ENCODE results near the gene MRTO4. TPM values are rescaled to one million over a fixed set of nuclear protein-coding genes. Genes with fewer than 3 reads are reported as not detected.

MRTO4 gene
- total and polyA plus RNA-seq, 9 of the 15 experiments (the other 6 are each of a cell fraction or from before 2014, with no cell fraction given): 62.0 to 173 (median 146) TPM

- BruUV-seq (replicated peaks): no TSS peak
- Histone ChIP-seq H3K9ac (ENCODE audit: insufficient read depth in 1 of 2, low read depth in 2 of 2, low read length in 2 of 2) (no peak overlapping the region), H3K27ac (ENCODE audit: extremely low read depth, low read depth, low read length) (no peak overlapping the region), H3K27me3 (ENCODE audit: control insufficient read depth in 2 of 2, insufficient read depth in 2 of 2, low read length in 2 of 2) (no peaks in the 10 kb centered on the region), H3K9me1 (ENCODE audit: control insufficient read depth, insufficient read depth, low read length) (no peaks in the 10 kb centered on the region), H3K4me3 (no peak overlapping the region), H3K36me3 (ENCODE audit: control insufficient read depth, insufficient read depth, low read length) (peaks cover 98% of the 10 kb centered on the region), H2AFZ (ENCODE audit: low read depth, low read length) (no peak overlapping the region), H3K79me2 (ENCODE audit: control insufficient read depth, insufficient read depth, low read length) (no peaks in the 10 kb centered on the region), H3K4me2 (ENCODE audit: insufficient read depth, low read length) (no peak overlapping the region), H3K4me1 (replicated peaks in 1 of 2; ENCODE audit: control insufficient read depth in 2 of 2, insufficient read depth in 2 of 2, low read length in 2 of 2) (no peaks in the 10 kb centered on the region), H4K20me1 (replicated peaks; ENCODE audit: control insufficient read depth, insufficient read depth, low read length) (peaks cover 3% of the 10 kb centered on the region; the same call in 1 of the 2 replicates), H3K9me3 (replicated peaks; ENCODE audit: control insufficient read depth, insufficient read depth, low read depth, low read length) (no peaks in the 10 kb centered on the region)
- intact Hi-C loops (cut with micrococcal nuclease): no loop called here
- WGBS (ENCODE audit: insufficient coverage, low coverage, missing lambda C conversion rate): 82% methylated on average over 3 of the region's 3 CpGs
- TF ChIP-seq DNMT1 (IDR thresholded peaks at IDR 0.05) (no peak), RBM25 (IDR thresholded peaks at IDR 0.05; ENCODE audit: low read depth, low read length, severe bottlenecking) (peak; percentile 44)
- in situ Hi-C loops (cut with MboI): loop anchor here (10.0 kb wide), 1 partner anchor 324 kb away; the partner anchor contains the start of gene ALDH4A1
- FAIRE-seq (no peak), DNase-seq (ENCODE audit: extremely low read depth in 1 of 4, low spot score in 3 of 4) (no peak), ATAC-seq (no peak)
- ChIA-PET POLR2A (interaction anchor here (1.0 to 2.6 kb wide), 3 partner anchors 9 to 22 kb away, joined by 4 to 11 read pairs (median 5); partner anchors contain the start of genes EMC1 and MRTO4), CTCF (ENCODE audit: low intra/inter-chr PET ratio) (no interaction called here)
These were observed 22.4 kb upstream of the MRTO4 start for GRCh38 chr1:19229229-19229628.

- Histone ChIP-seq H3K36me3 (ENCODE audit: control insufficient read depth, insufficient read depth, low read length) (peaks cover 98% of the 10 kb centered on the region), H2AFZ (ENCODE audit: low read depth, low read length) (no peak overlapping the region), H3K4me2 (ENCODE audit: insufficient read depth, low read length) (no peak overlapping the region), H3K9me1 (ENCODE audit: control insufficient read depth, insufficient read depth, low read length) (no peaks in the 10 kb centered on the region), H3K9ac (ENCODE audit: insufficient read depth in 1 of 2, low read depth in 2 of 2, low read length in 2 of 2) (no peak overlapping the region), H4K20me1 (replicated peaks; ENCODE audit: control insufficient read depth, insufficient read depth, low read length) (peaks cover 3% of the 10 kb centered on the region; the same call in 1 of the 2 replicates), H3K4me3 (no peak overlapping the region), H3K4me1 (replicated peaks in 1 of 2; ENCODE audit: control insufficient read depth in 2 of 2, insufficient read depth in 2 of 2, low read length in 2 of 2) (no peaks in the 10 kb centered on the region), H3K27me3 (ENCODE audit: control insufficient read depth in 2 of 2, insufficient read depth in 2 of 2, low read length in 2 of 2) (no peaks in the 10 kb centered on the region), H3K27ac (ENCODE audit: extremely low read depth, low read depth, low read length) (no peak overlapping the region), H3K79me2 (ENCODE audit: control insufficient read depth, insufficient read depth, low read length) (no peaks in the 10 kb centered on the region), H3K9me3 (replicated peaks; ENCODE audit: control insufficient read depth, insufficient read depth, low read depth, low read length) (no peaks in the 10 kb centered on the region)
- POLR2A ChIA-PET: interaction anchor here (1.3 to 2.6 kb wide), 2 partner anchors 9 to 22 kb away, joined by 5 to 11 read pairs; no protein-coding TSS in a partner anchor
- no peak for TF ChIP-seq ARID2 (IDR thresholded peaks at IDR 0.05)
- no peak for TF ChIP-seq KDM5B (IDR thresholded peaks at IDR 0.05; ENCODE audit: insufficient replicate concordance, low read depth, low read length)
- TF ChIP-seq ELF2 (CRISPR knock-in tag; IDR thresholded peaks at IDR 0.05): no peak
- no peak for TF ChIP-seq ZHX1 (conservative IDR thresholded peaks at IDR 0.05; ENCODE audit: low read length)
- FAIRE-seq (no peak), ATAC-seq (no peak), DNase-seq (ENCODE audit: extremely low read depth in 1 of 4, low spot score in 3 of 4) (no peak)
- no TSS peak for BruUV-seq (replicated peaks)
- intact Hi-C loops (cut with micrococcal nuclease) (no loop called here), in situ Hi-C loops (cut with MboI) (loop anchor here (10.0 kb wide), 1 partner anchor 325 kb away; the partner anchor contains the start of gene ALDH4A1)
- 90% methylated on average over 6 of the region's 6 CpGs for WGBS (ENCODE audit: insufficient coverage, low coverage, missing lambda C conversion rate)
- CTCF ChIA-PET (ENCODE audit: low intra/inter-chr PET ratio): no interaction called here
These were observed 21.7 kb upstream of the MRTO4 start for GRCh38 chr1:19229828-19230325.

Measured in K562 (cell line).